CD4-positive, alpha-beta memory T cell (primary cell): Measurements from ENCODE around the gene DAPP1. TPM values are rescaled to one million over a fixed set of nuclear protein-coding genes. Genes with fewer than 3 reads are reported as not detected.
A peak's percentile ranks its signal among the peaks of the same experiment; 100 is the strongest.
"Not testable (repeated sequence)": the region's sequence is repeated elsewhere in the genome, so short reads cannot be mapped to it uniquely, and the experiment has no call there.

Source experiments
- CTCF ChIA-PET: fragments of 350-600 bp; sonication (Branson Sonifier 250); formaldehyde crosslinking; loops from one replicate; lab custom pipeline; 2021; ENCODE audit warnings: inconsistent platforms; ENCODE audit not compliant: partially characterized antibody; lab: Charles Lee
- POLR2A ChIA-PET: fragments of 350-600 bp; sonication (Branson Sonifier 250); formaldehyde crosslinking; loops from one replicate; lab custom pipeline; 2021; ENCODE audit not compliant: partially characterized antibody; lab: Charles Lee
- DNase-seq, 5 donors: peaks; one replicate each; pipeline versions ENCODE4 v3.0.0 to v3.0.0-alpha.2; 2020 to 2022; ENCODE audit warnings: mixed read lengths in 1 of 5
- H3K27ac ChIP-seq: one replicate; pipeline ENCODE4 v1.7.0; 2013; ENCODE audit warnings: low read depth, low read length
- H3K27me3 ChIP-seq: 2 replicates; pipeline ENCODE4 v1.7.0; 2013; ENCODE audit warnings: mild to moderate bottlenecking, low read length, moderate library complexity; ENCODE audit not compliant: insufficient read depth
- H3K36me3 ChIP-seq: 2 replicates; pipeline ENCODE4 v1.7.0; 2013; ENCODE audit warnings: mild to moderate bottlenecking, low read length, moderate library complexity; ENCODE audit not compliant: insufficient read depth
- H3K4me1 ChIP-seq: 2 replicates; pipeline ENCODE4 v1.7.0; 2013; ENCODE audit warnings: mild to moderate bottlenecking, low read length, moderate library complexity; ENCODE audit not compliant: insufficient read depth
- H3K4me3 ChIP-seq, 2 donors: one replicate each; pipeline ENCODE4 v1.7.0; 2013; ENCODE audit warnings: low read length in 2 of 2, mild to moderate bottlenecking in 1 of 2
- H3K9me3 ChIP-seq, 2 donors: one replicate each; pipeline ENCODE4 v1.7.0; 2013; ENCODE audit warnings: low read length in 2 of 2, control low read depth in 1 of 2; ENCODE audit not compliant: control insufficient read depth in 1 of 2
- H3K27ac Mint-ChIP-seq, 7 donors: one replicate each; pipeline ENCODE4 v1.8.0; 2020 to 2021; ENCODE audit warnings: mixed read lengths in 7 of 7, mild to moderate bottlenecking in 6 of 7, inconsistent platforms in 3 of 7, moderate library complexity in 3 of 7
- H3K27me3 Mint-ChIP-seq, 2 donors: one replicate each; pipeline ENCODE4 v1.8.0; 2020 to 2021; ENCODE audit warnings: mixed read lengths in 2 of 2
- H3K36me3 Mint-ChIP-seq, 2 donors: one replicate each; pipeline ENCODE4 v1.8.0; 2020 to 2021; ENCODE audit warnings: mixed read lengths in 2 of 2, inconsistent platforms in 1 of 2, mild to moderate bottlenecking in 1 of 2
- H3K4me1 Mint-ChIP-seq, 4 donors: one replicate each; pipeline ENCODE4 v1.8.0; 2020 to 2021; ENCODE audit warnings: mixed read lengths in 4 of 4, mild to moderate bottlenecking in 1 of 4
- H3K4me3 Mint-ChIP-seq, 8 donors: one replicate each; pipeline ENCODE4 v1.8.0; 2020 to 2021; ENCODE audit warnings: mixed read lengths in 8 of 8, mild to moderate bottlenecking in 7 of 8, moderate library complexity in 6 of 8, inconsistent platforms in 3 of 8
- H3K9me3 Mint-ChIP-seq, 8 donors: one replicate each; pipeline ENCODE4 v1.8.0; 2020 to 2021; ENCODE audit warnings: mixed read lengths in 8 of 8, mild to moderate bottlenecking in 5 of 8, inconsistent platforms in 3 of 8, moderate library complexity in 1 of 8
- intact Hi-C: fragments of 100-400 bp; cut with micrococcal nuclease; formaldehyde crosslinking; loops from one replicate; pipeline ENCODE4 v1.15.1; 2023
- polyA plus RNA-seq, 2 donors: library from polyadenylated mRNA; unstranded; fragments of 300-500 nt; fragmentation: Illumina TruSeq; gene quantifications; one replicate each; pipeline ENCODE4 v1.2.3, GENCODE V29; 2021
- total RNA-seq, 2 experiments: library from RNA; stranded (reverse); gene quantifications; one replicate each; pipeline ENCODE4 v1.2.3, GENCODE V29; 2021

The DAPP1 gene, protein sequence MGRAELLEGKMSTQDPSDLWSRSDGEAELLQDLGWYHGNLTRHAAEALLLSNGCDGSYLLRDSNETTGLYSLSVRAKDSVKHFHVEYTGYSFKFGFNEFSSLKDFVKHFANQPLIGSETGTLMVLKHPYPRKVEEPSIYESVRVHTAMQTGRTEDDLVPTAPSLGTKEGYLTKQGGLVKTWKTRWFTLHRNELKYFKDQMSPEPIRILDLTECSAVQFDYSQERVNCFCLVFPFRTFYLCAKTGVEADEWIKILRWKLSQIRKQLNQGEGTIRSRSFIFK
- total RNA-seq (10 to 100 TPM; 21.3 to 23.0 TPM), polyA plus RNA-seq (10 to 100 TPM; 16.8 to 27.7 TPM)

DNA sequence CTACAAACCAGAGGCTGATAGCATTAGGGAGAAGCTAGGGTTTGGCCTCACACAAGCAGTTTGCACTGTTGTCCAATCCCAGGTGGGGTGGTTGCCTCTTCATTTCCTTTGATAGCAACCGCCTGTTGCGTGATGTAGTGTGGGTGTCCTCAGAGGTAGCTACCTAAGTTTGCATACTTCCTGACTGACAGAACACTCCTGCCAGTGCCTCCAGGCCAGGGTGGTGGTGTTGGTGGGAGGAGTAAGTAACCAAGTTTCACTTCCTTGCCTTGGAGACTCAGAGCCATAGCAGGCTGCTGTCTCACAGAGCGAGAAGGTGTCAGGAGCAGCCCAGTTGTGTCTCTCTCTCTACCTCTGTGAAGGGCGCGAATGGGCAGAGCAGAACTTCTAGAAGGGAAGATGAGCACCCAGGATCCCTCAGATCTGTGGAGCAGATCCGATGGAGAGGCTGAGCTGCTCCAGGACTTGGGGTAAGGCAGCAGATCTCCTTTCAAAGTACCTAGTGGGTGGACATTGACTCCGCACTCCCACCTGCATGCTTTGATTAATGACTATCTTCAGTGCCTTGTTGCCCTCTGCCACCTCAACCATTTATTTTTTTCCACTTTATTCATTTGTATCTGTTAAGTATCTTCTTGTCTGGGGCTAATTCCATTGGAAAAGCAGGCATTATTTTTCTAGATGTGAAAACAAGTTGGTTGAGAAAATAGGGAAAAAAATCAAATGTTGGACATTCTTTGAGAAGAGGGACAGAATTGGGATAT lies at the start of gene DAPP1:
DAPP1 (plus strand) TSS at position 283 of the 764 bp plus-strand sequence; CDS start at position 370, 87 bp downstream.
- POLR2A ChIA-PET: interaction anchor here (0.6 to 3.4 kb wide), 18 partner anchors 9 to 1674 kb away, joined by 3 to 69 read pairs (median 6); partner anchors contain the start of genes DNAJB14, H2AZ1, LAMTOR3 and PPP3CA

DNA sequence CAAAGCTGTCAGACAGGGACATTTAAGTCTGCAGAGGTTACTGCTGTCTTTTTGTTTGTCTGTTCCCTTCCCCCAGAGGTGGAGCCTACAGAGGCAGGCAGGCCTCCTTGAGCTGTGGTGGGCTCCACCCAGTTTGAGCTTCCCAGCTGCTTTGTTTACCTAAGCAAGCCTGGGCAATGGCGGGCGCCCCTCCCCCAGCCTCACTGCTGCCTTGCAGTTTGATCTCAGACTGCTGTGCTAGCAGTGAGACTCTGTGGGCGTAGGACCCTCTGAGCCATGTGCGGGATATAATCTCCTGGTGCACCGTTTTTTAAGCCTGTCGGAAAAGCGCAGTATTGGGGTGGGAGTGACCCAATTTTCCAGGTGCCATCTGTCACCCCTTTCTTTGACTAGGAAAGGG lies 45.8 kb upstream of the DAPP1 start:
- H3K4me1 Mint-ChIP-seq, H3K4me3 Mint-ChIP-seq, H3K4me1 ChIP-seq, H3K27ac ChIP-seq, CTCF ChIA-PET, H3K27ac Mint-ChIP-seq, DNase-seq, H3K36me3 Mint-ChIP-seq, H3K27me3 ChIP-seq, H3K36me3 ChIP-seq, POLR2A ChIA-PET, intact Hi-C loops, H3K9me3 ChIP-seq, H3K4me3 ChIP-seq: not testable (repeated sequence)
- Mint-ChIP-seq H3K9me3 (peaks cover 0 to 22% (median 16%) of the 10 kb centered on the region in 8 donors), H3K27me3 (peaks cover 11 to 14% of the 10 kb centered on the region in 2 donors)

More for the DNA sequence above, at the start of gene DAPP1:
- Mint-ChIP-seq H3K9me3 (no peaks in the 10 kb centered on the region), H3K4me3 (peak within 1 kb of the TSS; percentile 89 to 95 (median 91)), H3K27ac (peak within 1 kb of the TSS; percentile 91 to 98 (median 97)), H3K27me3 (no peaks in the 10 kb centered on the region), H3K4me1 (peaks cover 44 to 61% (median 54%) of the 10 kb centered on the region in 4 donors), H3K36me3 (peaks cover 0 to 2% of the 10 kb centered on the region in 2 donors)
- peak; percentile 82 to 93 (median 87) for DNase-seq
- H3K27ac ChIP-seq: peak within 1 kb of the TSS; percentile 69
- no peaks in the 10 kb centered on the region for H3K9me3 ChIP-seq
- CTCF ChIA-PET: interaction anchor here (0.6 to 2.9 kb wide), 13 partner anchors 8 to 1612 kb away, joined by 3 to 36 read pairs (median 4); partner anchors contain the start of genes DNAJB14 and H2AZ1
- intact Hi-C loops: loop anchor here (1.0 to 10.0 kb wide), 8 partner anchors 35 to 1674 kb away; partner anchors contain the start of genes LAMTOR3, METAP1, RAP1GDS1 and STPG2
- no peaks in the 10 kb centered on the region for H3K27me3 ChIP-seq
- no peaks in the 10 kb centered on the region for H3K36me3 ChIP-seq
- H3K4me3 ChIP-seq: peak within 1 kb of the TSS; percentile 55 to 92
- peaks cover 63% of the 10 kb centered on the region for H3K4me1 ChIP-seq

DNA sequence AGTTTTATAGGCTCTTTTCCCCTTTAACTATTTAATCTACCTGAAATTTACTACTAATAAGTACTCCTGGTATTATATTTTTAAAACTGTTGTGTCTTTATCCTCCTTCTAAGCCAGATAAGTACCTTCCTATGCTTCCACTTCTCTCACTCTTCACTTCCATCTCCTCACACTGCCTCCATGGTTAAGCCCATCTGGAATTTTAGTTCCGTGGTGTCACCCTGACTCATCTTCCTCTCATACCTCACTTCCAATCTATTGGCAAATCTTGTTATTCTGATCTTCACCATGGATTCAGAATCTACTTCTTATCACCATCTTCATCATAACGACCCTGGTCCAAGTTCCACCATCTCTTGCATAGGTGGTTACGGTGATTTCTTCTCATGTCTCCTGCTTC lies 32.7 kb upstream of the DAPP1 start:
- Histone ChIP-seq H3K4me1 (no peaks in the 10 kb centered on the region), H3K4me3 (no peak overlapping the region), H3K36me3 (no peaks in the 10 kb centered on the region), H3K27me3 (no peaks in the 10 kb centered on the region), H3K9me3 (no peaks in the 10 kb centered on the region), H3K27ac (no peak overlapping the region)
- intact Hi-C loops: no loop called here
- Mint-ChIP-seq H3K36me3 (no peaks in the 10 kb centered on the region), H3K4me1 (no peaks in the 10 kb centered on the region), H3K4me3 (no peak overlapping the region), H3K27ac (no peak overlapping the region), H3K27me3 (peaks cover 0 to 3% of the 10 kb centered on the region in 2 donors), H3K9me3 (no peaks in the 10 kb centered on the region)
- ChIA-PET CTCF (no interaction called here), POLR2A (no interaction called here)
- no peak for DNase-seq

- Mint-ChIP-seq H3K27me3 (peaks cover 0 to 11% of the 10 kb centered on the region in 2 donors), H3K36me3 (no peaks in the 10 kb centered on the region), H3K27ac (no peak overlapping the region), H3K4me3 (no peak overlapping the region), H3K4me1 (no peaks in the 10 kb centered on the region), H3K9me3 (no peaks in the 10 kb centered on the region)
- H3K4me3 ChIP-seq: no peak overlapping the region
- intact Hi-C loops: no loop called here
- H3K27me3 ChIP-seq: no peaks in the 10 kb centered on the region
- ChIA-PET POLR2A (no interaction called here), CTCF (no interaction called here)
- no peak for DNase-seq
- no peaks in the 10 kb centered on the region for H3K9me3 ChIP-seq
- no peaks in the 10 kb centered on the region for H3K4me1 ChIP-seq
- H3K27ac ChIP-seq: no peak overlapping the region
- no peaks in the 10 kb centered on the region for H3K36me3 ChIP-seq
These were observed 31.8 kb upstream of the DAPP1 start for GRCh38 chr4:99784842-99785241.

DNA sequence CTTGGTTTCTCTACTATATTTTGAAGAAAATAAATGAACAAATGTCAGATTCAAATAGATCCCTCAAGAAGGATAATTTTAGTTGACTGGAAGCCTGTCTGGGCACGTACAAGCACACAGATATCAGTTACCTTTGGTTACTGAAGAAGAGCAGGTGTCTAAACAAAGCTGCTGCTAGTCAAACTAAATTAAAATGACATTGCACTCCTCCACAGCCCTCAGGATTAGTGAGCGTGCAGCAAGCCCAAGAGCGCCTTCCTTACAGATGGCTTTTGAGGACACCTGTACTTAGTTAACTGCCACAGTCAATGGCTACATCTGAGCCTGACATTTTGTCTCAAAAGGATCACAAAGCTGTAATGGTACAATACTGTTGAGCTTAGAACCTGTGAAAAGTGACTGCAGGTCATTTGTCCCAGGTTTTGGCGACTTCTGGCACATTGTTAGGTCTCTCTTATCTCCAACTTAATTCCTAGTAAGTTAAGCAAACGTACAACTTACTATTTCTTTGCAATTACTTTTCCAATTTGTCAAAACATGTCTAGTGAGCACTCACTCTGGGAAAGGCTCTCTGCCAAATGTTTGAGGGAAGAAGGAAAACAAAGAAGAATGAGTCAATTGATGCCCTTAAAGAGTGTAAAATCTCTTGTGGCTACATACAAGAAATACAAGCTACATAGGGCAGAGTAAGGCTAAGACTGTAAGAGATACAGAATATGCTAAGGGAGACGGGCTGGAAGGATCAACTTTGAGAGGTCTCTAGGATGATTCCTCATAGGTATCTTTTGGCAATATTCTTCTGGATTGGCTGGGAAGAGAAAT lies 25.6 kb upstream of the DAPP1 start:
- DNase-seq: no peak
- no peaks in the 10 kb centered on the region for H3K9me3 ChIP-seq
- H3K36me3 ChIP-seq: no peaks in the 10 kb centered on the region
- Mint-ChIP-seq H3K27ac (no peak overlapping the region), H3K36me3 (no peaks in the 10 kb centered on the region), H3K4me1 (no peaks in the 10 kb centered on the region), H3K4me3 (no peak overlapping the region), H3K9me3 (peaks cover 0 to 2% (median 0%) of the 10 kb centered on the region in 8 donors), H3K27me3 (peaks cover 9 to 33% of the 10 kb centered on the region in 2 donors)
- ChIA-PET CTCF (interaction anchor here (1.3 kb wide), 1 partner anchor 17 kb away, joined by 3 read pairs; no protein-coding TSS in a partner anchor), POLR2A (no interaction called here)
- H3K27ac ChIP-seq: no peak overlapping the region
- no peaks in the 10 kb centered on the region for H3K4me1 ChIP-seq
- intact Hi-C loops: no loop called here
- H3K4me3 ChIP-seq: no peak overlapping the region
- no peaks in the 10 kb centered on the region for H3K27me3 ChIP-seq

DNA sequence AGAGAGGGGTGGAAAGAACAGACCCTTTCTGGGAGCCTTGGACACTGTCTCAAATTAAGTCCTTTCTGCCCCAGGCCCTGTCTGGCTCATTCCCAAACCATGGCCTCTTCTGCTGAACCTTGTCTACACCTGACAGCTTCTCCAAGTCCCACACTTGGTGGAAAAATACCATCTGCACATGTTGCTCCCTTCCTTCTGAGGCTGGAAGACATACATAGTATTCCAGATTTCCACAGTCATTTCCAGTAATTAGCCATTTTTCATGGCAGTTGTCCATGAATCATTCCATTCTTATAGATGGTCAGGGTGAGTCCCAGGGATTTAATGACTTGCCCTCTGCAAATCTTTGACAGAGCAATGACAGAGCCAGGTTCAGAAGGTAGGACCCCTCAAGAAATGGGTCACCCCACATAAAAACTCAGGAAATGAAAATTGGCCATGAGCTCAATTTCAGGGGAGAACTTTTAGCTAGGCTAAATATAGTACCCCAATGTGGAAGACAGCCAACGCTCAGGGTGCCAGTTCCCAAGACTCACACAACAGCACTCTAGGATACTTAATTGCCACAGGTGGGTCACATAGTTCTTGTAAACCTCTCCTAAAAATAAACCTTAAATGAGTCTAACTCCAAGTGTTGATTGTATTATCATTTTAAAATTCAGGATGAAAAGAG lies 16.2 kb upstream of the DAPP1 start:
- Histone ChIP-seq H3K4me1 (no peaks in the 10 kb centered on the region), H3K27ac (no peak overlapping the region), H3K27me3 (no peaks in the 10 kb centered on the region), H3K9me3 (no peaks in the 10 kb centered on the region), H3K36me3 (no peaks in the 10 kb centered on the region), H3K4me3 (no peak overlapping the region)
- H3K27ac Mint-ChIP-seq: no peak overlapping the region
- CTCF ChIA-PET: no interaction called here
- H3K36me3 Mint-ChIP-seq: no peaks in the 10 kb centered on the region
- H3K9me3 Mint-ChIP-seq: peaks cover 0 to 5% (median under 1%) of the 10 kb centered on the region in 8 donors
- POLR2A ChIA-PET: no interaction called here
- H3K4me3 Mint-ChIP-seq: no peak overlapping the region
- DNase-seq: no peak
- intact Hi-C loops: loop anchor here (10.0 kb wide), 1 partner anchor 326 kb away; no protein-coding TSS in a partner anchor
- no peaks in the 10 kb centered on the region for H3K4me1 Mint-ChIP-seq
- peaks cover 32 to 37% of the 10 kb centered on the region in 2 donors for H3K27me3 Mint-ChIP-seq
